BE2C (cell line): Measurements from ENCODE around the gene SRRD.

Source experiments
- DNase-seq: peaks from one replicate; pipeline ENCODE4 v3.0.0-alpha.2; 2020
- H3K27me3 ChIP-seq: fragments of 250-450 bp; sonication (Bioruptor Pico); 2 replicates; pipeline ENCODE4 v1.5.1; 2020; ENCODE audit warnings: mild to moderate bottlenecking
- H3K36me3 ChIP-seq: fragments of 250-450 bp; sonication (Bioruptor Pico); 2 replicates; pipeline ENCODE4 v1.5.1; 2020; ENCODE audit warnings: mild to moderate bottlenecking
- H3K4me1 ChIP-seq: fragments of 250-450 bp; sonication (Bioruptor Pico); 2 replicates; pipeline ENCODE4 v1.5.1; 2020
- H3K4me3 ChIP-seq: 2 replicates; pipeline ENCODE4 v1.5.1; 2011; ENCODE audit warnings: low read depth, low read length
- H3K9me3 ChIP-seq: fragments of 250-450 bp; sonication (Bioruptor Pico); 2 replicates; pipeline ENCODE4 v1.5.1; 2020
- TF ChIP-seq, protein P1 (sequence below): IDR thresholded peaks from 2 replicates; pipeline ENCODE4 v1.5.1; 2012; ENCODE audit warnings: mild to moderate bottlenecking, low read depth, low read length

The SRRD gene

DNA sequence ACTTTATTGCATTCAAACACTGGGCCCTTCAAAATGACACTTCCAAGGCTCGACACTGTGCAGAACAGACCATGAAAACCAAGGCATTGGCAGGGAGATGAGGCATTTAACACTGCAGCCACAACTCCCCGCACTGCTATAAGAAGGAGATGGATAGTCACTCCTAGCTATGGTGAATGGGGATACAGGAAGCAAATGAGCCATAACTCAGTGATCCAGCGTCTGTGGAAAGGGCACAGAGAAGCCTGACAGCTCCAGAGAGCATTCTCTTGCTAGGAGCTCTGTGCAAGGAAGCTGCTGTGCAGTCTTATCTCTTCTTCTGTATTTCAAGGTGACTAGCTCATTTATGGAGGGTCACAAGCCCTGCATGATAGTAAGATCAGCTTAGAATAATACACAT is 21.0 kb upstream of the SRRD start:
- no peaks in the 10 kb centered on the region for H3K9me3 ChIP-seq
- H3K36me3 ChIP-seq = peaks cover 32% of the 10 kb centered on the region
- no peak overlapping the region for H3K4me3 ChIP-seq
- peaks cover 7% of the 10 kb centered on the region; the same call in 1 of the 2 replicates for H3K4me1 ChIP-seq
- no peak for DNase-seq
- no peaks in the 10 kb centered on the region for H3K27me3 ChIP-seq
- TF ChIP-seq, protein P1, sequence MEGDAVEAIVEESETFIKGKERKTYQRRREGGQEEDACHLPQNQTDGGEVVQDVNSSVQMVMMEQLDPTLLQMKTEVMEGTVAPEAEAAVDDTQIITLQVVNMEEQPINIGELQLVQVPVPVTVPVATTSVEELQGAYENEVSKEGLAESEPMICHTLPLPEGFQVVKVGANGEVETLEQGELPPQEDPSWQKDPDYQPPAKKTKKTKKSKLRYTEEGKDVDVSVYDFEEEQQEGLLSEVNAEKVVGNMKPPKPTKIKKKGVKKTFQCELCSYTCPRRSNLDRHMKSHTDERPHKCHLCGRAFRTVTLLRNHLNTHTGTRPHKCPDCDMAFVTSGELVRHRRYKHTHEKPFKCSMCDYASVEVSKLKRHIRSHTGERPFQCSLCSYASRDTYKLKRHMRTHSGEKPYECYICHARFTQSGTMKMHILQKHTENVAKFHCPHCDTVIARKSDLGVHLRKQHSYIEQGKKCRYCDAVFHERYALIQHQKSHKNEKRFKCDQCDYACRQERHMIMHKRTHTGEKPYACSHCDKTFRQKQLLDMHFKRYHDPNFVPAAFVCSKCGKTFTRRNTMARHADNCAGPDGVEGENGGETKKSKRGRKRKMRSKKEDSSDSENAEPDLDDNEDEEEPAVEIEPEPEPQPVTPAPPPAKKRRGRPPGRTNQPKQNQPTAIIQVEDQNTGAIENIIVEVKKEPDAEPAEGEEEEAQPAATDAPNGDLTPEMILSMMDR = no peak

DNA sequence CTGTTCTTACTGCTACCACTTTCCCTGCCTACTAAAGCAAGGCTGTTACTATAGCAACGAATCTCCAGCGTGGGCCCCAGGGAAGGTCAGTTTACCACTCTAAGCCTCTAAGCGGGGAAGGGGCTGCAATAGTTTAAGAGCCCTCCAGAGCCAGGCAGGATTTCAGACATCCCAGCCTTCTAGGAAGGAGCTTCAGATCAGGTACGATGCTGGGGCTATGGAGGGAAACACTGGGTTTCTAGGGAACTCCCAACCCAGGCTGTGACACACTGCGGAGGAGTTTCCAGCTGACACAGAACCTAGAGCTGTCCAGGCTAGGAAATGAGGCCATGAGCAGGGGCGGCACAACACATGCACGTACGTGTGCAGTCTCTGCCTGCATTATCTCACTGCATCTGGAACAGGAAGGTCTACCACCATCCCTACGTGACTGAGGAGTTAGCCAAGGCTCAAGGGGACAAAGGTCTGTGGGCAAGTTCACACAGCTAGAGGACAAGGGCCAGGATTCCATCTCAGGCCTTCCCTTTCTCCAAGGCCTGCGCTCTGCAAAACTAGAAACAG is 20.5 kb upstream of the SRRD start:
- Histone ChIP-seq H3K27me3 (no peaks in the 10 kb centered on the region), H3K9me3 (no peaks in the 10 kb centered on the region), H3K36me3 (peaks cover 32% of the 10 kb centered on the region), H3K4me3 (no peak overlapping the region), H3K4me1 (peaks cover 7% of the 10 kb centered on the region; the same call in 1 of the 2 replicates)
- DNase-seq = no peak
- TF ChIP-seq, protein P1 = no peak

GRCh38 chr22:26463688-26464087 is 20.0 kb upstream of the SRRD start:
- Histone ChIP-seq H3K4me1 (peaks cover 7% of the 10 kb centered on the region; the same call in 1 of the 2 replicates), H3K36me3 (peaks cover 38% of the 10 kb centered on the region), H3K9me3 (no peaks in the 10 kb centered on the region), H3K4me3 (no peak overlapping the region), H3K27me3 (no peaks in the 10 kb centered on the region)
- TF ChIP-seq, protein P1 = no peak
- DNase-seq = no peak

GRCh38 chr22:26464312-26464711 is 19.4 kb upstream of the SRRD start:
- peaks cover 40% of the 10 kb centered on the region for H3K36me3 ChIP-seq
- TF ChIP-seq, protein P1 = no peak
- DNase-seq = no peak

GRCh38 chr22:26466196-26466595 is 17.5 kb upstream of the SRRD start:
- Histone ChIP-seq H3K9me3 (no peaks in the 10 kb centered on the region), H3K4me1 (peaks cover 3% of the 10 kb centered on the region; the same call in 1 of the 2 replicates), H3K4me3 (no peak overlapping the region), H3K36me3 (peaks cover 55% of the 10 kb centered on the region), H3K27me3 (no peaks in the 10 kb centered on the region)
- no peak for DNase-seq
- TF ChIP-seq, protein P1 = no peak

More at GRCh38 chr22:26464312-26464711, 19.4 kb upstream of the SRRD start:
- Histone ChIP-seq H3K27me3 (no peaks in the 10 kb centered on the region), H3K9me3 (no peaks in the 10 kb centered on the region), H3K4me3 (no peak overlapping the region), H3K4me1 (peaks cover 7% of the 10 kb centered on the region; the same call in 1 of the 2 replicates)

DNA sequence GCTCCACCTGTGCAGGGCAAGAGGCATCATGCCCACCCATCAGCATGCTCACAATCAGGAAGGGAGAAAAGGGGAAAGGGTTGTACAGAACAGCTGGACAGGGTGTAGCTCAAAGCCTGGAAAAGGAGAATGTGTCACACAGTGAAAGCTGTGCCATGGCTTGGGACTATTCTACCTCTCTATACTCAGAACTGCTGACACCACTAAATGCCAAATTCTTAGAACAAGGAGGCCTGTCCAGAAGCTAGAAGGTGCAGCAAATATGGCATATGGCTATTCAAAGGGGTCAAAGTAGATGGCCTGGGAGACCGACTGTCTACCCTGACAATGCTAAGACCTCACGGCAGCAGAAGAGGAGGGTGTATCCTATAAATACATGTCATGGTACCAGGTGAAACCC is 12.9 kb upstream of the SRRD start:
- TF ChIP-seq, protein P1 = no peak
- peaks cover 47% of the 10 kb centered on the region for H3K36me3 ChIP-seq
- no peaks in the 10 kb centered on the region for H3K27me3 ChIP-seq
- DNase-seq = no peak
- H3K4me1 ChIP-seq = no peaks in the 10 kb centered on the region
- H3K9me3 ChIP-seq = no peaks in the 10 kb centered on the region
- no peak overlapping the region for H3K4me3 ChIP-seq
